ENCODE data around the gene PLAC9. TPM values are rescaled to one million over a fixed set of nuclear protein-coding genes. Genes with fewer than 3 reads are reported as not detected.

PLAC9 gene
- total RNA-seq, 1 donor from 2014 or later = 8.5 TPM

GRCh38 chr10:80160361-80161320, 28.1 kb downstream of the PLAC9 start:
- no peak for DNase-seq (ENCODE audit: low spot score)

GRCh38 chr10:80161321-80162083, 29.0 kb downstream of the PLAC9 start:
- no peak for DNase-seq (ENCODE audit: low spot score)

- DNase-seq (ENCODE audit: low spot score) = no peak
Measured at GRCh38 chr10:80163741-80164341, 31.3 kb downstream of the PLAC9 start.

- DNase-seq (ENCODE audit: low spot score) = no peak
Measured at GRCh38 chr10:80164596-80164995, 32.1 kb downstream of the PLAC9 start.

- no peak for DNase-seq (ENCODE audit: low spot score)
Measured at GRCh38 chr10:80165173-80165572, 32.6 kb downstream of the PLAC9 start.

- no peak for DNase-seq (ENCODE audit: low spot score)
Measured at GRCh38 chr10:80166581-80167470, 34.3 kb downstream of the PLAC9 start.

GRCh38 chr10:80167471-80168161, 35.1 kb downstream of the PLAC9 start:
- no peak for DNase-seq (ENCODE audit: low spot score)

GRCh38 chr10:80168162-80168511, 35.6 kb downstream of the PLAC9 start:
- no peak for DNase-seq (ENCODE audit: low spot score)

GRCh38 chr10:80168679-80169380, 36.3 kb downstream of the PLAC9 start:
- no peak for DNase-seq (ENCODE audit: low spot score)

GRCh38 chr10:80170026-80170425, 37.5 kb downstream of the PLAC9 start:
- no peak for DNase-seq (ENCODE audit: low spot score)

GRCh38 chr10:80170641-80171040, 38.1 kb downstream of the PLAC9 start:
- no peak for DNase-seq (ENCODE audit: low spot score)

- no peak for DNase-seq (ENCODE audit: low spot score)
Measured at GRCh38 chr10:80171248-80171660, 38.7 kb downstream of the PLAC9 start.

GRCh38 chr10:80172896-80173295, 40.4 kb downstream of the PLAC9 start:
- DNase-seq (ENCODE audit: low spot score) = no peak

GRCh38 chr10:80173466-80173865, 40.9 kb downstream of the PLAC9 start:
- no peak for DNase-seq (ENCODE audit: low spot score)

- no peak for DNase-seq (ENCODE audit: low spot score)
Measured at GRCh38 chr10:80174641-80175395, 42.3 kb downstream of the PLAC9 start.

- no peak for DNase-seq (ENCODE audit: low spot score)
Measured at GRCh38 chr10:80176526-80176925, 44.0 kb downstream of the PLAC9 start.

- DNase-seq (ENCODE audit: low spot score) = no peak
Measured at GRCh38 chr10:80177781-80178636, 45.5 kb downstream of the PLAC9 start.

GRCh38 chr10:80182986-80183385, 50.5 kb downstream of the PLAC9 start:
- DNase-seq (ENCODE audit: low spot score) = no peak
